K562 (cell line): ENCODE data around the gene MYB. TPM values are rescaled to one million over a fixed set of nuclear protein-coding genes. Genes with fewer than 3 reads are reported as not detected.
A peak's percentile ranks its signal among the peaks of the same experiment; 100 is the strongest.

Source experiments
- ATAC-seq: fragments of 200-7000 bp; cut with Tn5 transposase; 3 replicates; pipeline ENCODE4 v1.9.1; 2020; ENCODE audit warnings: moderate library complexity
- BruUV-seq: library from RNA; stranded (reverse); fragments of 400-500 nt; replicated peaks from 2 replicates; lab custom pipeline; 2021; lab: Mats Ljungman, UMichigan
- CTCF ChIA-PET: fragments of 300-600 bp; formaldehyde crosslinking; extraction: SDS; loops from one replicate; lab custom pipeline; 2021; ENCODE audit warnings: low intra/inter-chr PET ratio; lab: Yijun Ruan, JAX
- POLR2A ChIA-PET: fragments of 300-600, 350-650 bp; sonication (Branson Sonifier 250); formaldehyde crosslinking; extraction: SDS; loops from one replicate; lab custom pipeline; 2021; ENCODE audit warnings: antibody characterized with exemption, inconsistent platforms; lab: Yijun Ruan, JAX
- DNase-seq, 4 experiments: peaks; one replicate each; pipeline versions ENCODE4 v3.0.0 to v3.0.0-alpha.2; 2011 to 2018; ENCODE audit warnings: low spot score in 3 of 4, mixed read lengths in 3 of 4; ENCODE audit errors: extremely low read depth in 1 of 4
- FAIRE-seq: peaks from 2 replicates; lab custom pipeline; 2011; peaks lifted over from hg19 to GRCh38; lab: Jason Lieb, UNC
- H2AFZ ChIP-seq: 2 replicates; pipeline ENCODE4 v1.6.0; 2011; ENCODE audit warnings: low read depth, low read length, control low read depth, inconsistent platforms
- H3K27ac ChIP-seq: fragments of 200-600 bp; 3 replicates; pipeline ENCODE4 v1.8.0; 2011; ENCODE audit warnings: low read depth, mild to moderate bottlenecking, control low read depth, inconsistent platforms, low read length, moderate library complexity, mixed read lengths; ENCODE audit errors: extremely low read depth
- H3K27me3 ChIP-seq, 2 experiments: fragments of 300-600 bp in 1 of 2; 2 replicates in 1 of 2; 3 replicates in 1 of 2; pipeline versions ENCODE4 v1.6.0 to v1.8.0; 2011; ENCODE audit warnings: inconsistent platforms in 2 of 2, low read length in 2 of 2, mild to moderate bottlenecking in 1 of 2, mixed read lengths in 1 of 2, moderate library complexity in 1 of 2; ENCODE audit not compliant: control insufficient read depth in 2 of 2, insufficient read depth in 2 of 2
- H3K36me3 ChIP-seq: fragments of 300-600 bp; 3 replicates; pipeline ENCODE4 v1.8.0; 2011; ENCODE audit warnings: mild to moderate bottlenecking, low read length, inconsistent platforms; ENCODE audit not compliant: control insufficient read depth, insufficient read depth
- H3K4me1 ChIP-seq, 2 experiments: fragments of 200-600 bp in 1 of 2; replicated peaks in 1 of 2; 2 replicates in 1 of 2; 3 replicates in 1 of 2; pipeline versions ENCODE4 v1.5.1 to v1.8.0; 2011; ENCODE audit warnings: inconsistent platforms in 2 of 2, low read length in 2 of 2, mild to moderate bottlenecking in 1 of 2, mixed read lengths in 1 of 2, moderate library complexity in 1 of 2; ENCODE audit not compliant: control insufficient read depth in 2 of 2, insufficient read depth in 2 of 2
- H3K4me2 ChIP-seq: 2 replicates; pipeline ENCODE4 v1.6.1; 2011; ENCODE audit warnings: low read length, control low read depth, inconsistent platforms, mixed read lengths; ENCODE audit not compliant: insufficient read depth
- H3K4me3 ChIP-seq: fragments of 200-600 bp; sonication (generic), shearing (Covaris generic); 2 replicates; pipeline ENCODE4 v1.5.1; 2016; ENCODE audit warnings: control low read depth, inconsistent platforms
- H3K79me2 ChIP-seq: fragments of 200-600 bp; 3 replicates; pipeline ENCODE4 v1.8.0; 2011; ENCODE audit warnings: low read length, inconsistent platforms; ENCODE audit not compliant: control insufficient read depth, insufficient read depth
- H3K9ac ChIP-seq, 2 experiments: 2 replicates each; pipeline versions ENCODE4 v1.6.0 to v1.6.1; 2011; ENCODE audit warnings: low read depth in 2 of 2, low read length in 2 of 2, control low read depth in 1 of 2, inconsistent platforms in 1 of 2, mild to moderate bottlenecking in 1 of 2, mixed read lengths in 1 of 2; ENCODE audit not compliant: insufficient read depth in 1 of 2
- H3K9me1 ChIP-seq: one replicate; pipeline ENCODE4 v1.6.0; 2011; ENCODE audit warnings: inconsistent platforms, mild to moderate bottlenecking, low read length, moderate library complexity; ENCODE audit not compliant: control insufficient read depth, insufficient read depth
- H3K9me3 ChIP-seq: replicated peaks from 2 replicates; pipeline ENCODE4 v1.5.1; 2011; ENCODE audit warnings: low read depth, low read length, inconsistent platforms; ENCODE audit not compliant: control insufficient read depth, insufficient read depth
- H4K20me1 ChIP-seq: replicated peaks from 2 replicates; pipeline ENCODE4 v1.6.1; 2011; ENCODE audit warnings: low read length, inconsistent platforms, mixed read lengths; ENCODE audit not compliant: control insufficient read depth, insufficient read depth
- CEBPB ChIP-seq: fragments of 450-650 bp; IDR thresholded peaks from 2 replicates; pipeline ENCODE4 v1.6.1; 2016; ENCODE audit warnings: missing genetic modification characterization, missing compliant biosample characterization
- CXXC5 ChIP-seq: fragments of 250-450 bp; sonication (Bioruptor Pico); IDR thresholded peaks from 2 replicates; pipeline ENCODE4 v1.8.0; 2022; ENCODE audit warnings: inconsistent platforms, mild to moderate bottlenecking, moderate library complexity
- ELF4 ChIP-seq: fragments of 450-650 bp; formaldehyde crosslinking; IDR thresholded peaks from 2 replicates; pipeline ENCODE4 v1.4.0; 2022; ENCODE audit warnings: missing genetic modification characterization
- RNF219 ChIP-seq: fragments of 250-450 bp; sonication (Bioruptor Pico); IDR thresholded peaks from 2 replicates; pipeline ENCODE4 v1.5.0; 2022; ENCODE audit warnings: mild to moderate bottlenecking
- TCF3 ChIP-seq: sonication (generic); formaldehyde crosslinking; IDR thresholded peaks from 2 replicates; pipeline ENCODE4 v1.4.0; 2020; ENCODE audit warnings: mild to moderate bottlenecking, missing genetic modification reagents
- ZNF592 ChIP-seq: fragments of 450-650 bp; IDR thresholded peaks from 2 replicates; pipeline ENCODE4 v1.6.1; 2017; ENCODE audit warnings: antibody characterized with exemption, mild to moderate bottlenecking
- ZNF785 ChIP-seq: fragments of 250-450 bp; sonication (Bioruptor Pico); IDR thresholded peaks from 2 replicates; pipeline ENCODE4 v1.4.0; 2020; ENCODE audit warnings: mild to moderate bottlenecking
- WGBS: fragments of 100-300 bp; shearing (Covaris generic); methylation state at CpG from one replicate; pipeline ENCODE4 v1.1.6; 2016; ENCODE audit warnings: low coverage, mixed read lengths; ENCODE audit not compliant: insufficient coverage; ENCODE audit errors: missing lambda C conversion rate; 5-methylcytosine and 5-hydroxymethylcytosine counted together
- in situ Hi-C: fragments of 300-500 bp; cut with MboI; formaldehyde crosslinking; loops from 4 replicates; pipeline ENCODE4 v1.15.0; 2018; ENCODE audit warnings: inconsistent platforms, mixed read lengths
- intact Hi-C: fragments of 100-400 bp; cut with micrococcal nuclease; formaldehyde crosslinking; loops from 2 replicates; pipeline ENCODE4 v1.14.2; 2022
- polyA plus RNA-seq, 8 experiments: library from polyadenylated mRNA; depleted of rRNA in 4 of 8; stranded (reverse) in 5 of 8; unstranded in 3 of 8; fragments of >200 nt; fragmentation: Nextera tagmentation in 2 of 8; fragmentation: Illumina TruSeq in 1 of 8; extraction: Ambion mirVana in 2 of 8; extraction: Trizol in 1 of 8; gene quantifications; 2 replicates each; pipeline versions ENCODE4 v1.2.1 to v1.2.3, GENCODE V29; 2011 to 2014; ENCODE audit warnings: inconsistent platforms in 1 of 8, missing spikeins in 1 of 8
- total RNA-seq, 7 experiments: library from RNA; depleted of rRNA in 6 of 7; stranded (reverse); fragments of >200 nt in 6 of 7; fragmentation: Illumina TruSeq in 2 of 7; extraction: Trizol in 2 of 7; gene quantifications; 2 replicates each; pipeline versions ENCODE4 v1.2.1 to v1.2.3, GENCODE V29; 2011 to 2021; ENCODE audit warnings: low replicate concordance in 1 of 7

MYB gene
- total and polyA plus RNA-seq, 9 of the 15 experiments (the other 6 are each of a cell fraction or from before 2014, with no cell fraction given) = 35.8 to 218 (median 140) TPM

- H3K9ac ChIP-seq = no peak overlapping the region; a peak in 1 of 4 replicates
- ATAC-seq = no peak
- TF ChIP-seq TCF3 (CRISPR knock-in tag) (peak; percentile 10; the same call in 1 of the 2 replicates), ZNF785 (CRISPR knock-in tag) (no peak), CEBPB (no peak), CXXC5 (CRISPR knock-in tag) (0 out of 2 replicates have a peak, but pooled peaks have one; percentile 33), ELF4 (no peak), ZNF592 (0 out of 2 replicates have a peak, but pooled peaks have one; percentile 13), RNF219 (CRISPR knock-in tag) (0 out of 2 replicates have a peak, but pooled peaks have one; percentile 8)
- TF ChIP-seq, all 486 proteins: peak for 4
- Histone ChIP-seq H3K79me2 (peaks cover 82% of the 10 kb centered on the region), H3K4me3 (no peak overlapping the region), H2AFZ (no peak overlapping the region), H3K4me1 (peaks cover 17 to 62% of the 10 kb centered on the region in 2 experiments), H3K36me3 (peaks cover 88% of the 10 kb centered on the region), H3K9me3 (peaks cover 6% of the 10 kb centered on the region; the same call in 1 of the 2 replicates), H4K20me1 (no peaks in the 10 kb centered on the region), H3K9me1 (no peaks in the 10 kb centered on the region), H3K27me3 (no peaks in the 10 kb centered on the region), H3K27ac (peak overlapping the region; percentile 34), H3K4me2 (no peak overlapping the region; the same call in 1 of the 2 replicates)
- no peak for FAIRE-seq
- WGBS = 62% methylated on average over 2 of the region's 2 CpGs
- no TSS peak for BruUV-seq
- in situ Hi-C loops (loop anchor here (5.0 to 10.0 kb wide), 2 partner anchors 41 to 236 kb away; no protein-coding TSS in a partner anchor), intact Hi-C loops (loop anchor here (10.0 kb wide), 1 partner anchor 1234 kb away; the partner anchor contains the start of gene TBPL1)
- ChIA-PET POLR2A (interaction anchor here (0.7 to 1.4 kb wide), 3 partner anchors 14 to 196 kb away, joined by 3 to 5 read pairs (median 3); partner anchors contain the start of gene HBS1L), CTCF (interaction anchor here (0.6 kb wide), 1 partner anchor 179 kb away, joined by 3 read pairs; no protein-coding TSS in a partner anchor)
- DNase-seq = no peak
Observed at GRCh38 chr6:135188718-135189117, 7.6 kb downstream of the MYB start.
